ENCODE data around the gene POLR1E.

DNA sequence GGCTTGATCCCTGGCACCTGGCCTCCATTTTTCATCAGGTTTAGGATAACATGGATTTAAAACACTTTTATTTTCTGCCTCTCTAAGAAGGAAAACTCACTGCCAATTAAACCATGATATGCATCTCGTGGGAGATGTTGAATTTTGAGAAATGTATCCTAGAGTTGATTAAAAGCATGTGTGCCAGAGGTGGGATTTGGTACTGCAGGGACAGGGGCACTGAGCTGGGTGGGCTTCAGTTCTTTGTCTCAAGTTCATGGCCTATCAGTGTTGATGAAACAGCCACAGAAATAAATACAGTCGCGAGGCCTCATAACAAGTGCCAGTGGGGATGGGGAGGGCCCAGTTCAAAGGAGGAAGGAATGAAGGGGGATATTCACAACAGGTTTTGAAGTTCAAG lies 34.9 kb downstream of the POLR1E start:
- TF ChIP-seq, protein P1, sequence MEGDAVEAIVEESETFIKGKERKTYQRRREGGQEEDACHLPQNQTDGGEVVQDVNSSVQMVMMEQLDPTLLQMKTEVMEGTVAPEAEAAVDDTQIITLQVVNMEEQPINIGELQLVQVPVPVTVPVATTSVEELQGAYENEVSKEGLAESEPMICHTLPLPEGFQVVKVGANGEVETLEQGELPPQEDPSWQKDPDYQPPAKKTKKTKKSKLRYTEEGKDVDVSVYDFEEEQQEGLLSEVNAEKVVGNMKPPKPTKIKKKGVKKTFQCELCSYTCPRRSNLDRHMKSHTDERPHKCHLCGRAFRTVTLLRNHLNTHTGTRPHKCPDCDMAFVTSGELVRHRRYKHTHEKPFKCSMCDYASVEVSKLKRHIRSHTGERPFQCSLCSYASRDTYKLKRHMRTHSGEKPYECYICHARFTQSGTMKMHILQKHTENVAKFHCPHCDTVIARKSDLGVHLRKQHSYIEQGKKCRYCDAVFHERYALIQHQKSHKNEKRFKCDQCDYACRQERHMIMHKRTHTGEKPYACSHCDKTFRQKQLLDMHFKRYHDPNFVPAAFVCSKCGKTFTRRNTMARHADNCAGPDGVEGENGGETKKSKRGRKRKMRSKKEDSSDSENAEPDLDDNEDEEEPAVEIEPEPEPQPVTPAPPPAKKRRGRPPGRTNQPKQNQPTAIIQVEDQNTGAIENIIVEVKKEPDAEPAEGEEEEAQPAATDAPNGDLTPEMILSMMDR (IDR thresholded peaks at IDR 0.05; ENCODE audit: borderline replicate concordance, extremely low read depth, low read length, poor library complexity, severe bottlenecking) = no peak
- no peak for TF ChIP-seq EZH2 (IDR thresholded peaks at IDR 0.05; ENCODE audit: borderline replicate concordance, low read depth, low read length, severe bottlenecking)

Measured in DND-41 (cell line).